Measurements from ENCODE around the gene FATE1. TPM values are rescaled to one million over a fixed set of nuclear protein-coding genes. Genes with fewer than 3 reads are reported as not detected.

Gene FATE1
- total and polyA plus RNA-seq, 4 donors = not detected

DNA sequence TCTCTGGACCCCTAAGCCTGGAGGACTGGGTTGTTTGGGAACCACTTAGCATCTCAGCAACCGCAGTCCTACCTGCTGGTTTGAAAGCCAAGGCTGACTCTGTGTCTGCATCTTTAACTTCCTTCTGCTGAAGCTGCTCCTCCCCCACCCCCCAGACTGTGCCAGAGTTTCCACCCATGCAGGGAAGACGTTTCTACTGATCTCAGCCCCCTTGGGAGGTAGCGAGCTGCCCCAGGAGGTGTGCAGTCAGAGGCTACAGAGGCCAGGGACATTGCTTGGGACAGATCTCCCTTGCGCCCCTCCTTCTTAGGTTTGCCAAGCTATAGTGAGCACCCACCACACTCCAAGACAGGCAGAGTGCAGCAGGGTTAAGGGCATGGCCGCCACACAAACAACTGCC, 4.7 kb upstream of the FATE1 start:
- Histone ChIP-seq H3K36me3 (ENCODE audit: control insufficient read depth in 4 of 4, insufficient read depth in 3 of 4, low read depth in 1 of 4, low read length in 3 of 4) (no peaks in the 10 kb centered on the region), H3K9me3 (ENCODE audit: control insufficient read depth in 4 of 4, low read length in 3 of 4) (no peaks in the 10 kb centered on the region), H3K4me3 (ENCODE audit: low read depth in 1 of 3, low read length in 3 of 3) (no peak overlapping the region), H3K27ac (ENCODE audit: low read depth in 1 of 2, low read length in 2 of 2) (no peak overlapping the region), H3K4me1 (ENCODE audit: control insufficient read depth in 4 of 4, insufficient read depth in 4 of 4, low read length in 3 of 4) (no peaks in the 10 kb centered on the region), H3K27me3 (ENCODE audit: control insufficient read depth in 4 of 4, insufficient read depth in 4 of 4, low read length in 3 of 4) (no peaks in the 10 kb centered on the region), H3K9ac (ENCODE audit: low read depth in 1 of 2, low read length in 2 of 2) (no peak overlapping the region)
- TF ChIP-seq, protein P1, sequence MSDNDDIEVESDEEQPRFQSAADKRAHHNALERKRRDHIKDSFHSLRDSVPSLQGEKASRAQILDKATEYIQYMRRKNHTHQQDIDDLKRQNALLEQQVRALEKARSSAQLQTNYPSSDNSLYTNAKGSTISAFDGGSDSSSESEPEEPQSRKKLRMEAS (IDR thresholded peaks at IDR 0.05) = no peak
- TF ChIP-seq FOXA1 (IDR thresholded peaks at IDR 0.05) (no peak), JUND (IDR thresholded peaks at IDR 0.05) (no peak), RXRA (IDR thresholded peaks at IDR 0.05) (no peak), GABPA (IDR thresholded peaks at IDR 0.05 in 1 of 2, conservative IDR thresholded peaks at IDR 0.05 in 1 of 2) (no peak), HNF4A (conservative IDR thresholded peaks at IDR 0.05) (no peak), SP1 (IDR thresholded peaks at IDR 0.05) (no peak), NR2F2 (IDR thresholded peaks at IDR 0.05) (no peak), TAF1 (conservative IDR thresholded peaks at IDR 0.05) (no peak), FOXA2 (IDR thresholded peaks at IDR 0.05) (no peak), YY1 (IDR thresholded peaks at IDR 0.05) (no peak), HNF4G (IDR thresholded peaks at IDR 0.05) (no peak), RAD21 (IDR thresholded peaks at IDR 0.05) (no peak), EGR1 (IDR thresholded peaks at IDR 0.05; ENCODE audit: low read depth in 2 of 2) (no peak)
- TF ChIP-seq, protein P2, sequence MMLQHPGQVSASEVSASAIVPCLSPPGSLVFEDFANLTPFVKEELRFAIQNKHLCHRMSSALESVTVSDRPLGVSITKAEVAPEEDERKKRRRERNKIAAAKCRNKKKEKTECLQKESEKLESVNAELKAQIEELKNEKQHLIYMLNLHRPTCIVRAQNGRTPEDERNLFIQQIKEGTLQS (IDR thresholded peaks at IDR 0.05) = no peak
- TF ChIP-seq, protein P3, sequence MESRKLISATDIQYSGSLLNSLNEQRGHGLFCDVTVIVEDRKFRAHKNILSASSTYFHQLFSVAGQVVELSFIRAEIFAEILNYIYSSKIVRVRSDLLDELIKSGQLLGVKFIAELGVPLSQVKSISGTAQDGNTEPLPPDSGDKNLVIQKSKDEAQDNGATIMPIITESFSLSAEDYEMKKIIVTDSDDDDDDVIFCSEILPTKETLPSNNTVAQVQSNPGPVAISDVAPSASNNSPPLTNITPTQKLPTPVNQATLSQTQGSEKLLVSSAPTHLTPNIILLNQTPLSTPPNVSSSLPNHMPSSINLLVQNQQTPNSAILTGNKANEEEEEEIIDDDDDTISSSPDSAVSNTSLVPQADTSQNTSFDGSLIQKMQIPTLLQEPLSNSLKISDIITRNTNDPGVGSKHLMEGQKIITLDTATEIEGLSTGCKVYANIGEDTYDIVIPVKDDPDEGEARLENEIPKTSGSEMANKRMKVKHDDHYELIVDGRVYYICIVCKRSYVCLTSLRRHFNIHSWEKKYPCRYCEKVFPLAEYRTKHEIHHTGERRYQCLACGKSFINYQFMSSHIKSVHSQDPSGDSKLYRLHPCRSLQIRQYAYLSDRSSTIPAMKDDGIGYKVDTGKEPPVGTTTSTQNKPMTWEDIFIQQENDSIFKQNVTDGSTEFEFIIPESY (IDR thresholded peaks at IDR 0.05) = no peak
- TF ChIP-seq, protein P4, sequence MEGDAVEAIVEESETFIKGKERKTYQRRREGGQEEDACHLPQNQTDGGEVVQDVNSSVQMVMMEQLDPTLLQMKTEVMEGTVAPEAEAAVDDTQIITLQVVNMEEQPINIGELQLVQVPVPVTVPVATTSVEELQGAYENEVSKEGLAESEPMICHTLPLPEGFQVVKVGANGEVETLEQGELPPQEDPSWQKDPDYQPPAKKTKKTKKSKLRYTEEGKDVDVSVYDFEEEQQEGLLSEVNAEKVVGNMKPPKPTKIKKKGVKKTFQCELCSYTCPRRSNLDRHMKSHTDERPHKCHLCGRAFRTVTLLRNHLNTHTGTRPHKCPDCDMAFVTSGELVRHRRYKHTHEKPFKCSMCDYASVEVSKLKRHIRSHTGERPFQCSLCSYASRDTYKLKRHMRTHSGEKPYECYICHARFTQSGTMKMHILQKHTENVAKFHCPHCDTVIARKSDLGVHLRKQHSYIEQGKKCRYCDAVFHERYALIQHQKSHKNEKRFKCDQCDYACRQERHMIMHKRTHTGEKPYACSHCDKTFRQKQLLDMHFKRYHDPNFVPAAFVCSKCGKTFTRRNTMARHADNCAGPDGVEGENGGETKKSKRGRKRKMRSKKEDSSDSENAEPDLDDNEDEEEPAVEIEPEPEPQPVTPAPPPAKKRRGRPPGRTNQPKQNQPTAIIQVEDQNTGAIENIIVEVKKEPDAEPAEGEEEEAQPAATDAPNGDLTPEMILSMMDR (IDR thresholded peaks at IDR 0.05; ENCODE audit: low read depth, low read length, missing input control) = no peak
- TF ChIP-seq, protein P5, sequence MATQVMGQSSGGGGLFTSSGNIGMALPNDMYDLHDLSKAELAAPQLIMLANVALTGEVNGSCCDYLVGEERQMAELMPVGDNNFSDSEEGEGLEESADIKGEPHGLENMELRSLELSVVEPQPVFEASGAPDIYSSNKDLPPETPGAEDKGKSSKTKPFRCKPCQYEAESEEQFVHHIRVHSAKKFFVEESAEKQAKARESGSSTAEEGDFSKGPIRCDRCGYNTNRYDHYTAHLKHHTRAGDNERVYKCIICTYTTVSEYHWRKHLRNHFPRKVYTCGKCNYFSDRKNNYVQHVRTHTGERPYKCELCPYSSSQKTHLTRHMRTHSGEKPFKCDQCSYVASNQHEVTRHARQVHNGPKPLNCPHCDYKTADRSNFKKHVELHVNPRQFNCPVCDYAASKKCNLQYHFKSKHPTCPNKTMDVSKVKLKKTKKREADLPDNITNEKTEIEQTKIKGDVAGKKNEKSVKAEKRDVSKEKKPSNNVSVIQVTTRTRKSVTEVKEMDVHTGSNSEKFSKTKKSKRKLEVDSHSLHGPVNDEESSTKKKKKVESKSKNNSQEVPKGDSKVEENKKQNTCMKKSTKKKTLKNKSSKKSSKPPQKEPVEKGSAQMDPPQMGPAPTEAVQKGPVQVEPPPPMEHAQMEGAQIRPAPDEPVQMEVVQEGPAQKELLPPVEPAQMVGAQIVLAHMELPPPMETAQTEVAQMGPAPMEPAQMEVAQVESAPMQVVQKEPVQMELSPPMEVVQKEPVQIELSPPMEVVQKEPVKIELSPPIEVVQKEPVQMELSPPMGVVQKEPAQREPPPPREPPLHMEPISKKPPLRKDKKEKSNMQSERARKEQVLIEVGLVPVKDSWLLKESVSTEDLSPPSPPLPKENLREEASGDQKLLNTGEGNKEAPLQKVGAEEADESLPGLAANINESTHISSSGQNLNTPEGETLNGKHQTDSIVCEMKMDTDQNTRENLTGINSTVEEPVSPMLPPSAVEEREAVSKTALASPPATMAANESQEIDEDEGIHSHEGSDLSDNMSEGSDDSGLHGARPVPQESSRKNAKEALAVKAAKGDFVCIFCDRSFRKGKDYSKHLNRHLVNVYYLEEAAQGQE (IDR thresholded peaks at IDR 0.05) = no peak
- no peak for DNase-seq (ENCODE audit: low spot score)
- WGBS = 51% methylated on average over 5 of the region's 5 CpGs

All from liver (tissue), 9 donors.